GM23338 (cell line): ENCODE data around the gene MAP6D1. TPM values are rescaled to one million over a fixed set of nuclear protein-coding genes. Genes with fewer than 3 reads are reported as not detected.

ENCODE experiments used
- ATAC-seq: fragments of 200-7000 bp; cut with Tn5 transposase; 3 replicates; pipeline ENCODE4 v1.9.1; 2020
- DNase-seq: peaks from one replicate; pipeline ENCODE4 v3.0.0-alpha.2; 2015; ENCODE audit warnings: low spot score
- H2AFZ ChIP-seq: fragments of 200-600 bp; sonication (generic); 2 replicates; pipeline ENCODE4 v1.8.0; 2016; ENCODE audit warnings: antibody characterized with exemption, mild to moderate bottlenecking, moderate library complexity
- H3F3A ChIP-seq: fragments of 200-600 bp; sonication (generic); replicated peaks from 2 replicates; pipeline ENCODE4 v1.8.0; 2017; ENCODE audit warnings: antibody characterized with exemption, mixed run types, low read depth
- H3K27ac ChIP-seq: fragments of 200-600 bp; sonication (generic); 2 replicates; pipeline ENCODE4 v1.6.1; 2016; ENCODE audit warnings: low read depth
- H3K27me3 ChIP-seq: fragments of 200-600 bp; sonication (generic); 2 replicates; pipeline ENCODE4 v1.8.0; 2016; ENCODE audit warnings: mild to moderate bottlenecking, mixed run types, moderate library complexity; ENCODE audit not compliant: insufficient read depth
- H3K36me3 ChIP-seq: fragments of 200-600 bp; sonication (generic); 2 replicates; pipeline ENCODE4 v1.8.0; 2016; ENCODE audit warnings: mild to moderate bottlenecking; ENCODE audit not compliant: insufficient read depth
- H3K4me1 ChIP-seq: fragments of 200-600 bp; sonication (generic); 2 replicates; pipeline ENCODE4 v1.8.0; 2016; ENCODE audit warnings: mild to moderate bottlenecking, moderate library complexity; ENCODE audit not compliant: insufficient read depth
- H3K4me2 ChIP-seq: fragments of 200-600 bp; sonication (generic); 2 replicates; pipeline ENCODE4 v1.7.1; 2017; ENCODE audit warnings: mixed run types
- H3K4me3 ChIP-seq: fragments of 200-600 bp; sonication (generic); 2 replicates; pipeline ENCODE4 v1.6.1; 2016; ENCODE audit warnings: mixed run types
- H3K79me2 ChIP-seq: fragments of 200-600 bp; sonication (generic); replicated peaks from 2 replicates; pipeline ENCODE4 v1.8.0; 2017; ENCODE audit warnings: mild to moderate bottlenecking; ENCODE audit not compliant: insufficient read depth
- H3K9me2 ChIP-seq: fragments of 200-600 bp; sonication (generic); 2 replicates; pipeline ENCODE4 v1.8.0; 2017; ENCODE audit not compliant: insufficient read depth
- H4K20me1 ChIP-seq: fragments of 200-600 bp; sonication (generic); replicated peaks from 2 replicates; pipeline ENCODE4 v1.8.0; 2017; ENCODE audit warnings: mild to moderate bottlenecking; ENCODE audit not compliant: insufficient read depth
- H3K27ac Mint-ChIP-seq: 2 replicates; pipeline ENCODE4 v1.8.0; 2020; ENCODE audit warnings: inconsistent platforms, mild to moderate bottlenecking, moderate library complexity, mixed read lengths
- H3K27me3 Mint-ChIP-seq: 3 replicates; pipeline ENCODE4 v1.8.0; 2022; ENCODE audit warnings: low read depth, mild to moderate bottlenecking, moderate library complexity, mixed read lengths, inconsistent platforms; ENCODE audit not compliant: insufficient read depth, poor library complexity
- H3K36me3 Mint-ChIP-seq: 3 replicates; pipeline ENCODE4 v1.8.0; 2021; ENCODE audit warnings: low read depth, mild to moderate bottlenecking, inconsistent platforms, moderate library complexity, mixed read lengths
- H3K4me1 Mint-ChIP-seq: 3 replicates; pipeline ENCODE4 v1.8.0; 2020; ENCODE audit warnings: mild to moderate bottlenecking, inconsistent platforms, mixed read lengths
- H3K4me3 Mint-ChIP-seq: 3 replicates; pipeline ENCODE4 v1.8.0; 2021; ENCODE audit warnings: moderate library complexity, mild to moderate bottlenecking, inconsistent platforms, mixed read lengths
- H3K9me3 Mint-ChIP-seq: 3 replicates; pipeline ENCODE4 v1.8.0; 2020; ENCODE audit warnings: moderate library complexity, mild to moderate bottlenecking, inconsistent platforms, mixed read lengths
- CREB1 ChIP-seq: fragments of 250-450 bp; sonication (Bioruptor Pico); IDR thresholded peaks from 2 replicates; pipeline ENCODE4 v1.5.0; 2020; ENCODE audit warnings: low read depth, mild to moderate bottlenecking, moderate library complexity
- CTCF ChIP-seq, 2 experiments: fragments of 200-600 bp in 1 of 2; sonication (generic) in 1 of 2; conservative IDR thresholded peaks; 2 replicates each; pipeline versions ENCODE4 v1.5.1 to v1.6.1; 2016 to 2017; ENCODE audit warnings: antibody characterized with exemption in 2 of 2, low read depth in 2 of 2, mild to moderate bottlenecking in 2 of 2, moderate library complexity in 1 of 2
- ETS1 ChIP-seq: IDR thresholded peaks from 2 replicates; pipeline ENCODE4 v1.6.1; 2016; ENCODE audit warnings: antibody characterized with exemption
- EZH2 ChIP-seq: fragments of 200-600 bp; sonication (generic); IDR thresholded peaks from one replicate; pipeline ENCODE4 v1.8.0; 2017; ENCODE audit warnings: antibody characterized with exemption, mild to moderate bottlenecking, low read depth; ENCODE audit not compliant: unreplicated experiment
- EZH2phosphoT487 ChIP-seq: fragments of 200-600 bp; sonication (generic); IDR thresholded peaks from one replicate; pipeline ENCODE4 v1.8.1; 2018; ENCODE audit warnings: antibody characterized with exemption; ENCODE audit not compliant: unreplicated experiment
- JUNB ChIP-seq: IDR thresholded peaks from one replicate; pipeline ENCODE4 v1.6.1; 2016; ENCODE audit warnings: antibody characterized with exemption; ENCODE audit not compliant: unreplicated experiment
- NANOG ChIP-seq: IDR thresholded peaks from 2 replicates; pipeline ENCODE4 v1.6.1; 2016; ENCODE audit warnings: antibody characterized with exemption, borderline replicate concordance
- POLR2AphosphoS5 ChIP-seq: IDR thresholded peaks from 2 replicates; pipeline ENCODE4 v1.6.1; 2016; ENCODE audit warnings: antibody characterized with exemption, low read depth
- REST ChIP-seq: IDR thresholded peaks from one replicate; pipeline ENCODE4 v1.6.1; 2018; ENCODE audit warnings: antibody characterized with exemption; ENCODE audit not compliant: unreplicated experiment
- STAT1 ChIP-seq: IDR thresholded peaks from one replicate; pipeline ENCODE4 v1.6.1; 2016; ENCODE audit warnings: antibody characterized with exemption; ENCODE audit not compliant: unreplicated experiment
- ZNF114 ChIP-seq: fragments of 250-450 bp; sonication (Bioruptor Pico); IDR thresholded peaks from 2 replicates; pipeline ENCODE4 v1.5.0; 2020; ENCODE audit warnings: mild to moderate bottlenecking, moderate library complexity
- ZNF331 ChIP-seq: fragments of 250-450 bp; sonication (Bioruptor Pico); IDR thresholded peaks from 2 replicates; pipeline ENCODE4 v1.5.0; 2020; ENCODE audit warnings: low read depth, mild to moderate bottlenecking, moderate library complexity
- ZNF462 ChIP-seq: fragments of 250-450 bp; sonication (Bioruptor Pico); IDR thresholded peaks from 2 replicates; pipeline ENCODE4 v1.5.0; 2020; ENCODE audit warnings: mild to moderate bottlenecking, moderate library complexity
- polyA plus RNA-seq: library from polyadenylated mRNA; unstranded; fragments of >200 nt; fragmentation: Nextera tagmentation; extraction: Ambion mirVana; gene quantifications from 2 replicates; pipeline ENCODE4 v1.2.1, GENCODE V29; 2016
- total RNA-seq: library from RNA; depleted of rRNA; stranded (reverse); fragments of >200 nt; shearing (Covaris generic); gene quantifications from 2 replicates; pipeline ENCODE4 v1.2.3, GENCODE V29; 2014

Gene MAP6D1
- total and polyA plus RNA-seq, 2 experiments from 2014 or later, result 2.6 to 8.2 TPM

GRCh38 chr3:183782576-183783276, 42.7 kb downstream of the MAP6D1 start:
- ATAC-seq (no peak), DNase-seq (no peak)
- H3K36me3 Mint-ChIP-seq, result peaks cover 90% of the 10 kb centered on the region
- Histone ChIP-seq H3K4me3 (no peak overlapping the region), H3K27ac (no peak overlapping the region), H3F3A (peaks cover under 1% of the 10 kb centered on the region; the same call in 1 of the 2 replicates), H4K20me1 (peaks cover 17% of the 10 kb centered on the region), H3K36me3 (peaks cover 66% of the 10 kb centered on the region), H3K4me1 (no peaks in the 10 kb centered on the region), H3K27me3 (no peaks in the 10 kb centered on the region), H3K4me2 (no peak overlapping the region), H2AFZ (no peak overlapping the region), H3K79me2 (0 out of 2 replicates have a peak, but pooled peaks cover 9% of the 10 kb centered on the region), H3K9me2 (no peaks in the 10 kb centered on the region)
- H3K9me3 Mint-ChIP-seq, result no peaks in the 10 kb centered on the region
- H3K27me3 Mint-ChIP-seq, result peaks cover 2% of the 10 kb centered on the region
- H3K4me1 Mint-ChIP-seq, result no peaks in the 10 kb centered on the region
- no peak for TF ChIP-seq EZH2
- TF ChIP-seq CTCF (conservative IDR thresholded peaks at IDR 0.05; ENCODE audit: low read depth in 2 of 2), result no peak
- TF ChIP-seq STAT1, result no peak
- TF ChIP-seq POLR2AphosphoS5, result no peak
- TF ChIP-seq NANOG, result no peak
- TF ChIP-seq JUNB, result no peak
- no peak for TF ChIP-seq ZNF114 (CRISPR knock-in tag)
- no peak for TF ChIP-seq ETS1
- TF ChIP-seq EZH2phosphoT487, result no peak
- no peak for TF ChIP-seq ZNF462 (CRISPR knock-in tag)
- TF ChIP-seq ZNF331 (CRISPR knock-in tag), result no peak
- TF ChIP-seq REST, result no peak
- no peak for TF ChIP-seq CREB1 (CRISPR knock-in tag)
- H3K4me3 Mint-ChIP-seq, result no peak overlapping the region
- no peak overlapping the region for H3K27ac Mint-ChIP-seq
